Right ventricle myocardium superior (tissue), 1 donor: ENCODE measurements around the gene KLHL17. TPM values are rescaled to one million over a fixed set of nuclear protein-coding genes. Genes with fewer than 3 reads are reported as not detected.
"Not testable (repeated sequence)": the region's sequence is repeated elsewhere in the genome, so short reads cannot be mapped to it uniquely, and the experiment has no call there.

ENCODE experiments used
- ATAC-seq: fragments of 200-7000 bp; cut with Tn5 transposase; one replicate; pipeline ENCODE4 v1.9.1; 2020; ENCODE audit warnings: mild to moderate bottlenecking; ENCODE audit not compliant: poor library complexity
- DNase-seq: peaks from one replicate; pipeline ENCODE4 v3.0.0-alpha.2; 2020
- intact Hi-C: fragments of 100-400 bp; cut with DNase I; formaldehyde crosslinking; loops from one replicate; pipeline ENCODE4 v1.11.2; 2022
- total RNA-seq: library from RNA; stranded (reverse); fragmentation: NEBNext Ultra II Directional; extraction: Animal tissue kit (Norgen Biotek cat#: 25700); gene quantifications from one replicate; pipeline ENCODE4 v1.2.1, GENCODE V29; 2021
- donor health status: DM: no; HTN: yes; CAD: no; lungs with severe emphysema.

KLHL17 gene
- total RNA-seq, 1 donor from 2014 or later: 5.6 TPM

GRCh38 chr1:973459-974292 is 13.3 kb downstream of the KLHL17 start:
- intact Hi-C loops: no loop called here
- ATAC-seq (peak; percentile 15), DNase-seq (no peak)

DNA sequence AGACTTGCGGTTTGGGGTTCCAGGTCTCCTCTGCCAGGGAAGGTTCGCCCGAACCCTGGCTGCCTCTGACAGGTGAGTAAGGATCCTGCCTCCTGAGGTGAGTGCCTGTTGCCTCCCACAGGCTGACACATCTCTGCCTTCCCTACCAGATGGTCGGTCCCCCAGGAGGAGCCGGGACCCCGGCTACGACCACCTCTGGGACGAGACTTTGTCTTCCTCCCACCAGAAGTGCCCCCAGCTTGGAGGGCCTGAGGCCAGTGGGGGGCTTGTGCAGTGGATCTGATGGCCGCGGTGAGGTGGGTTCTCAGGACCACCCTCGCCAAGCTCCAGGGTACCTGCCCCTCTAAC is 13.9 kb downstream of the KLHL17 start:
- DNase-seq: no peak
- peak; percentile 0 for ATAC-seq

GRCh38 chr1:974687-975328 is 14.4 kb downstream of the KLHL17 start:
- no peak for DNase-seq
- ATAC-seq: no peak
- intact Hi-C loops: no loop called here

More for the DNA sequence above, 13.9 kb downstream of the KLHL17 start:
- intact Hi-C loops: no loop called here

DNA sequence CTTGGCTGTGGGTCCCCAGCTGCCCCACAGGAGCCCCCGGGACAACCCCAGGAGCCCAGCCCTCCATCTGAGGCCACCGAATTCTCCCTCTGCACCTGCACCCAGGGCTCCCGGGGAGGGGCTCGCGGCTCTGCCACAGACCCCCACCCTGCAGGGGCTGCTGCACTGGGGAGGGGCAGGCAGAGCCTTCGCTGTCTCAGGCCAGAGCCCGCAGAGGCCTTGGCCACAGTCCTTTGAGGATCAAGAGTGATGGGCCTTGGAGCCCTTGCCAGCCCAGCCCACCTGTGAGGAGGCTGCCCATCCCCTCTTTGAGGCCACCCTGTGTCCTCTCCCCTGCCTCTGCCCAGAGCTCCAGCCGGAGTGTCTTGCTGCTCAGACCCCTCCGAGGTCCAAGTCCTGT is 15.0 kb downstream of the KLHL17 start:
- no peak for DNase-seq
- intact Hi-C loops: no loop called here

DNA sequence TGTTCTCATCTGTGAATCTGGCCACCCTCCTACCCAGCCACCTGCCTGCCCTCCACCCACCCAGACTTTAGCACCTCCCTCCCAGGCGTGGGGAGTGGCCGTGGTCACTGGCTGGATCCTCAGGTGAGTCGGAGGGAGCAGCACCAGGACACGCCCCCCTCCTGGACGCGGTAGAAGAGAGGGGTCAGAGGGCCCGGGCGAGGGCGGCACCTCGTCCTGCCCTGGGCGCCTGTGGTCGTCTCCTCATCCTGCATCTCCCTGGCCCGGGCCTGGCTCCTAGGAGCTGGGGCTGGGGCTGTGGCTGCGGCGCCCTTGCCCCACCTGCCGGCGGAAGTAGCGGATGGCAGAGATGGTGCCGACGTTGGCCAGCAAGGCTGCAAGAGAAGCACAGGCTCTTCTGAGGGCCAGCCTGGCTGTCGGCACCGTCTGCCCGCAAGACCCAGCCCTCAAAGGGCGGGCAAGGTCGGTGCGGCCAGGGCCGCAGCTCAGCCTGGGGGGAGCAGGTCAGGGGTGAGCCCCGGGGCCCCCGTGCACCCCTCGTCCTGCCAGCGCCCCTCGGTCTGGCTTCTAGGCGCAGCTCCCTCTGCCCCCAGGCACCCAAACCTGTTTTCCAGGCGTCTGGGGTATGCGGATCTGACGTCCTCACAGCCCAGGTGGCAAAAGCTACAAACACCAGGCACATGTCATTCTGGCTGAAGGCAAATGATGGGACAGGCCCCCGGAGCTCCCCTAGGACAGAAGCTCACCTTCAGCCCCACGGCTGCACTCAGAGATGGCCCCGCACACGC is 15.7 kb downstream of the KLHL17 start:
- intact Hi-C loops: no loop called here
- DNase-seq (peak; percentile 67), ATAC-seq (peak; percentile 0)

More for the DNA sequence above, 15.0 kb downstream of the KLHL17 start:
- no peak for ATAC-seq

DNA sequence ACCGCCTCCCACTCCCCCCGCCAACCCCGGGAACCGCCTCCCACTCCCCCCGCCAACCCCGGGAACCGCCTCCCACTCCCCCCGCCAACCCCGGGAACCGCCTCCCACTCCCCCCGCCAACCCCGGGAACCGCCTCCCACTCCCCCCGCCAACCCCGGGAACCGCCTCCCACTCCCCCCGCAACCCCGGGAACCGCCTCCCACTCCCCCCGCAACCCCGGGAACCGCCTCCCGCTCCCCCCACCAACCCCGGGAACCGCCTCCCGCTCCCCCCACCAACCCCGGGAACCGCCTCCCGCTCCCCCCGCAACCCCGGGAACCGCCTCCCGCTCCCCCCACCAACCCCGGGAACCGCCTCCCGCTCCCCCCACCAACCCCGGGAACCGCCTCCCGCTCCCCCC is 16.4 kb downstream of the KLHL17 start:
- peak; percentile 65 for DNase-seq
- intact Hi-C loops, ATAC-seq: not testable (repeated sequence)

DNA sequence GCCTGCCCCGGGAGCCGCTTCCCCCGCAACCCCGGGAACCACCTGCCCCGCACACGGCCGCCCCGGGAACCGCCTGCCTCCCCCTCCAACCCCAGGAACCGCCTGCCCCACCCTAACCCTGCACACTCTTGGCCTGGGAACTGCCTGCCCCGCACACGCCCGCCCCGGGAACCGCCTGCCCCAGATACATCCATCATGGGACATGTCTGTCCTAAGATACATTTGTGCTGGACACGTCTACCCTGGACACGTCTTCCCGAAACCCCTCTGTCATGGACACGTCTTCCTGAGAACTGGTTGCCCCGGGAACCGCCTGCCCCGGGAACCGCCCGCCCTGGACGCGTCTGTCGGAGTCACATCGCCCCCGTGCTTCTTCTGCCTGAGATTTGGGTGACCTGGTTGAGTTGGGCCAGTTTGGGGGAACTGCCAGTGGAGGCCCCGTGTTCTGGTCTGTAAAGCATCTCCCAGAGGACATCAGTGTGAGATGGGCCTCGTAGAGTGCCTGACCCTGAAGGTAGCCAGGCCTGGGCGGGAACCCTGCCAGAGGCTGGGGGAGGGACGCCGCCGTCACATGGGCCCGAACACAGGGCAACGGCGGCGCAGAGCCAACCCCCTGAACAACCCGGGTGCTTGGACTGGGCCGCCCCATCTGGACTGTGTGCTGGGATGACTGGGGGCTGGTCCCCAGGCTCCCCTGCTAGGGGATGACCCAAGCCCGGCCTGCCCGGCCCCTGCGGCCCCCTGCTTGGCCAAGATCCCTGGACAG is 17.9 kb downstream of the KLHL17 start:
- DNase-seq (peak; percentile 74), ATAC-seq (peak; percentile 1)
- intact Hi-C loops: no loop called here

GRCh38 chr1:978835-979743 is 18.7 kb downstream of the KLHL17 start:
- DNase-seq (no peak), ATAC-seq (no peak)
- intact Hi-C loops: no loop called here

DNA sequence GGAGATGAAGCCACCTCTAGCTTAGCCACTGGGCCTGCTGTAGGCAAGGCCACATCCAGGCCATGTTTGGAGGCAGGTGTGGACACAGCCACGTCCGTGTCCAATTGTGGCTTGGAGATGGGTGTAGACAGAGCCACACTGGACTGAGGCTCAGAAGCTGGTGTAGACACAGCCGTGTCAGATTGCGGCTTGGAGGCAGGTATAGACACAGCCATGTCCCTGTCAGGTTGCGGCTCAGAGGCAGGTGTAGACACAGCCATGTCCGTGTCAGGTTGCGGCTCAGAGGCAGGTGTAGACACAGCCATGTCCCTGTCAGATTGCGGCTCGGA is 19.3 kb downstream of the KLHL17 start:
- no peak for DNase-seq
- no peak for ATAC-seq
- intact Hi-C loops: no loop called here

- ATAC-seq (no peak), DNase-seq (no peak)
- intact Hi-C loops: no loop called here
Measured at GRCh38 chr1:980137-980571, 19.8 kb downstream of the KLHL17 start.

GRCh38 chr1:980602-981395 is 20.4 kb downstream of the KLHL17 start:
- intact Hi-C loops: no loop called here
- DNase-seq: peak; percentile 89
- ATAC-seq: peak; percentile 64

DNA sequence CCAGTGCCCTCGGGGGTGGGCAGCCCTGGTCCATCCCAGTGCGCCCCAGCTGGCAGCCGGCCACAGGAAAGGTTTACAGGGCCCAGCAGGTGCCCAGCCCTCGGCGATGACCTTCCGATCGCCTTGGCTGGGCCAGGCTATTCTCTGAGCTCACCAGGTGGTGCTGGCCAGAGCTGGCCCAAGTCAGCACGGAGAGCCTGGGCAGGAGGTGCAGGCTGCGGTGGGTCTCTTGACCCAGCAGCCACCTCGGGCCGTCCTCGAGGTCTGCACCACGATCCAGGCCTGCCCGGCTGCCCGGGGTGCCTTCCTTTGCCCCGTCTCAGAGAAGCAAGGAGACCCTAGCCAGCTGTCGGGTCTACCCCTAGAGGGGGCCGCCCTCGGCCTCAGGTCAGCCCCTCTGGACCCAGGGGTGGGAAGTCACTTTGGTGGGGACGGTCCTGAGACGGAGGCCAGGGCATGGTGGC is 21.1 kb downstream of the KLHL17 start:
- intact Hi-C loops: no loop called here
- ATAC-seq: peak; percentile 3
- DNase-seq: no peak

- ATAC-seq (peak; percentile 72), DNase-seq (peak; percentile 88)
- intact Hi-C loops: no loop called here
Measured at GRCh38 chr1:981955-982558, 21.7 kb downstream of the KLHL17 start, which contains the start of gene PERM1. Gene PERM1, minus strand, starts transcription at chr1:982093. Its CDS starts 1,064 bp downstream, at chr1:981029.

GRCh38 chr1:982765-983436 is 22.5 kb downstream of the KLHL17 start:
- intact Hi-C loops: no loop called here
- DNase-seq (no peak), ATAC-seq (no peak)

GRCh38 chr1:983798-984475 is 23.6 kb downstream of the KLHL17 start:
- ATAC-seq (no peak), DNase-seq (peak; percentile 65)
- intact Hi-C loops: loop anchor here (2.0 kb wide), 1 partner anchor 79 kb away; no protein-coding TSS in a partner anchor
